Loucy (cell line): ENCODE measurements around the gene PCDHB16.
"Not testable (repeated sequence)": the region's sequence is repeated elsewhere in the genome, so short reads cannot be mapped to it uniquely, and the experiment has no call there.

Experiments
- H2AFZ ChIP-seq: fragments of 200-600 bp; sonication (generic); 2 replicates; pipeline ENCODE4 v1.6.0; 2016; ENCODE audit warnings: antibody characterized with exemption, mild to moderate bottlenecking, low read length, moderate library complexity
- H3F3A ChIP-seq: fragments of 200-600 bp; 2 replicates; pipeline ENCODE4 v1.6.0; 2016; ENCODE audit warnings: antibody characterized with exemption, low read depth, mild to moderate bottlenecking
- H3K27me3 ChIP-seq: fragments of 200-600 bp; sonication (generic); 2 replicates; pipeline ENCODE4 v1.6.1; 2014; ENCODE audit warnings: low read length, mild to moderate bottlenecking; ENCODE audit not compliant: insufficient read depth, poor library complexity, severe bottlenecking
- H3K36me3 ChIP-seq: fragments of 200-600 bp; sonication (generic); 2 replicates; pipeline ENCODE4 v1.6.1; 2016; ENCODE audit warnings: low read length; ENCODE audit not compliant: insufficient read depth
- H3K4me1 ChIP-seq: fragments of 200-600 bp; sonication (generic); 2 replicates; pipeline ENCODE4 v1.5.1; 2014; ENCODE audit warnings: low read length, mild to moderate bottlenecking; ENCODE audit not compliant: insufficient read depth, poor library complexity, severe bottlenecking
- H3K4me2 ChIP-seq: fragments of 200-600 bp; sonication (generic); 2 replicates; pipeline ENCODE4 v1.6.0; 2014; ENCODE audit warnings: antibody characterized with exemption, low read length, low read depth, mild to moderate bottlenecking; ENCODE audit not compliant: poor library complexity, severe bottlenecking
- H3K4me3 ChIP-seq: fragments of 200-600 bp; sonication (generic); 2 replicates; pipeline ENCODE4 v1.5.1; 2014; ENCODE audit warnings: low read length, mild to moderate bottlenecking, mixed read lengths; ENCODE audit not compliant: poor library complexity, severe bottlenecking
- H3K79me2 ChIP-seq: fragments of 200-600 bp; sonication (generic); 2 replicates; pipeline ENCODE4 v1.6.1; 2014; ENCODE audit warnings: low read length; ENCODE audit not compliant: insufficient read depth
- H3K9ac ChIP-seq: fragments of 200-600 bp; sonication (generic); 2 replicates; pipeline ENCODE4 v1.6.0; 2014; ENCODE audit warnings: mild to moderate bottlenecking, low read depth, low read length, moderate library complexity; ENCODE audit not compliant: poor library complexity, severe bottlenecking
- H3K9me2 ChIP-seq: fragments of 200-600 bp; sonication (generic); replicated peaks from 2 replicates; pipeline ENCODE4 v1.6.1; 2016; ENCODE audit warnings: low read depth, low read length, mixed read lengths
- H3K9me3 ChIP-seq: fragments of 200-600 bp; sonication (generic); 2 replicates; pipeline ENCODE4 v1.6.1; 2014; ENCODE audit warnings: mild to moderate bottlenecking, antibody characterized with exemption, low read length, low read depth; ENCODE audit not compliant: insufficient read depth
- H4K20me1 ChIP-seq: fragments of 200-600 bp; sonication (generic); 2 replicates; pipeline ENCODE4 v1.6.0; 2014; ENCODE audit warnings: antibody characterized with exemption, low read length, mild to moderate bottlenecking; ENCODE audit not compliant: insufficient read depth, poor library complexity, severe bottlenecking
- CTCF ChIP-seq: fragments of 200-600 bp; sonication (generic); conservative IDR thresholded peaks from 2 replicates; pipeline ENCODE4 v1.5.1; 2014; ENCODE audit warnings: mild to moderate bottlenecking, antibody characterized with exemption, low read length
- EZH2phosphoT487 ChIP-seq: fragments of 200-600 bp; IDR thresholded peaks from 2 replicates; pipeline ENCODE4 v1.6.1; 2018; ENCODE audit warnings: antibody characterized with exemption, mild to moderate bottlenecking, moderate library complexity, borderline replicate concordance

Gene PCDHB16

GRCh38 chr5:141155540-141156374, 26.4 kb upstream of the PCDHB16 start:
- H3K4me3 ChIP-seq = no peak overlapping the region
- H3F3A ChIP-seq = no peaks in the 10 kb centered on the region
- no peaks in the 10 kb centered on the region for H4K20me1 ChIP-seq
- H3K27me3 ChIP-seq = no peaks in the 10 kb centered on the region
- TF ChIP-seq CTCF = peak; percentile 37
- no peak for TF ChIP-seq EZH2phosphoT487
- no peaks in the 10 kb centered on the region for H3K36me3 ChIP-seq
- no peaks in the 10 kb centered on the region for H3K9me2 ChIP-seq
- no peak overlapping the region for H2AFZ ChIP-seq
- H3K9me3 ChIP-seq = 0 out of 2 replicates have a peak, but pooled peaks cover 4% of the 10 kb centered on the region
- H3K79me2 ChIP-seq = no peaks in the 10 kb centered on the region
- no peak overlapping the region for H3K4me2 ChIP-seq
- H3K4me1 ChIP-seq = no peaks in the 10 kb centered on the region
- H3K9ac ChIP-seq = no peak overlapping the region

- not testable (repeated sequence) for H3K9ac ChIP-seq, H3K79me2 ChIP-seq
Observed at GRCh38 chr5:141157356-141157755, 24.8 kb upstream of the PCDHB16 start.

DNA sequence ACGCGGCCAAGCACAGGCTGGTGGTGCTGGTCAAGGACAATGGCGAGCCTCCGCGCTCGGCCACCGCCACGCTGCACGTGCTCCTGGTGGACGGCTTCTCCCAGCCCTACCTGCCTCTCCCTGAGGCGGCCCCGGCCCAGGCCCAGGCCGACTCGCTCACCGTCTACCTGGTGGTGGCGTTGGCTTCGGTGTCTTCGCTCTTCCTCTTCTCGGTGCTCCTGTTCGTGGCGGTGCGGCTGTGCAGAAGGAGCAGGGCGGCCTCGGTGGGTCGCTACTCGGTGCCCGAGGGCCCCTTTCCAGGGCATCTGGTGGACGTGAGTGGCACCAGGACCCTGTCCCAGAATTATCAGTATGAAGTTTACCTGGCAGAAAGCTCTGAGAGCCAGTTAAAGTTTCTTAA, 24.3 kb upstream of the PCDHB16 start:
- H3K79me2 ChIP-seq, H3K27me3 ChIP-seq, H3K9ac ChIP-seq, H3K4me3 ChIP-seq, H2AFZ ChIP-seq, H3K4me1 ChIP-seq, H3K9me3 ChIP-seq, H3K36me3 ChIP-seq, H3K9me2 ChIP-seq, H3K4me2 ChIP-seq, H4K20me1 ChIP-seq, H3F3A ChIP-seq: not testable (repeated sequence)

More at GRCh38 chr5:141157356-141157755, 24.8 kb upstream of the PCDHB16 start:
- not testable (repeated sequence) for H3F3A ChIP-seq, H3K4me2 ChIP-seq, H3K9me3 ChIP-seq, H3K27me3 ChIP-seq, H2AFZ ChIP-seq, H4K20me1 ChIP-seq, H3K9me2 ChIP-seq, H3K4me3 ChIP-seq, H3K4me1 ChIP-seq, H3K36me3 ChIP-seq

GRCh38 chr5:141172381-141173204, 9.6 kb upstream of the PCDHB16 start, which contains the start of gene PCDHB7:
Gene PCDHB7 (plus strand): TSS chr5:141172644. CDS start chr5:141172836, 192 bp downstream.
- Histone ChIP-seq H3K4me3 (no peak within 1 kb of the TSS), H3K9me2 (no peaks in the 10 kb centered on the region), H4K20me1 (no peaks in the 10 kb centered on the region), H3K36me3 (no peaks in the 10 kb centered on the region), H3K9ac (no peak within 1 kb of the TSS), H3F3A (no peaks in the 10 kb centered on the region), H3K79me2 (no peaks in the 10 kb centered on the region), H3K4me1 (no peaks in the 10 kb centered on the region), H2AFZ (no peak within 1 kb of the TSS), H3K4me2 (no peak within 1 kb of the TSS), H3K9me3 (no peaks in the 10 kb centered on the region), H3K27me3 (no peaks in the 10 kb centered on the region)
- TF ChIP-seq EZH2phosphoT487 (no peak), CTCF (peak; percentile 43)

GRCh38 chr5:141174291-141175104, 7.7 kb upstream of the PCDHB16 start:
- not testable (repeated sequence) for H3K9me3 ChIP-seq, H3K36me3 ChIP-seq, H3K4me1 ChIP-seq, H3K9me2 ChIP-seq, H3K79me2 ChIP-seq, H2AFZ ChIP-seq, H4K20me1 ChIP-seq, H3K9ac ChIP-seq, H3K27me3 ChIP-seq, H3K4me2 ChIP-seq, H3K4me3 ChIP-seq, H3F3A ChIP-seq
